HepG2 (cell line): ENCODE measurements around the gene CXCR5. TPM values are rescaled to one million over a fixed set of nuclear protein-coding genes. Genes with fewer than 3 reads are reported as not detected.

ENCODE experiments used
- CENPX ChIP-seq: sonication (generic); formaldehyde crosslinking; IDR thresholded peaks from 2 replicates; pipeline ENCODE4 v1.9.0; 2021; ENCODE audit warnings: mild to moderate bottlenecking, missing genetic modification reagents, moderate library complexity
- FOXK1 ChIP-seq: sonication (generic); formaldehyde crosslinking; IDR thresholded peaks from 2 replicates; pipeline ENCODE4 v1.4.0; 2020; ENCODE audit warnings: low read depth, missing genetic modification reagents, borderline replicate concordance
- KDM3A ChIP-seq: IDR thresholded peaks from 2 replicates; pipeline ENCODE4 v1.6.1; 2018; ENCODE audit warnings: low read depth, missing compliant biosample characterization
- MTF1 ChIP-seq: sonication (generic); formaldehyde crosslinking; IDR thresholded peaks from 2 replicates; pipeline ENCODE4 v1.5.0; 2020; ENCODE audit warnings: missing genetic modification reagents
- MXI1 ChIP-seq: IDR thresholded peaks from 3 replicates; pipeline ENCODE4 v1.6.1; 2012; ENCODE audit warnings: low read depth, low read length, inconsistent platforms, borderline replicate concordance
- SOX5 ChIP-seq: IDR thresholded peaks from 2 replicates; pipeline ENCODE4 v1.6.1; 2016; ENCODE audit warnings: borderline replicate concordance
- SP140L ChIP-seq: sonication (generic); formaldehyde crosslinking; IDR thresholded peaks from 2 replicates; pipeline ENCODE4 v1.4.0; 2020; ENCODE audit warnings: missing genetic modification reagents, borderline replicate concordance
- U2AF1 ChIP-seq: fragments of 200-400 bp; formaldehyde crosslinking; optimal IDR thresholded peaks from 2 replicates; pipeline ENCODE3; 2017; ENCODE audit warnings: mild to moderate bottlenecking, low read depth, low read length
- ZKSCAN8 ChIP-seq: IDR thresholded peaks from 2 replicates; pipeline ENCODE4 v1.6.1; 2016; ENCODE audit warnings: borderline replicate concordance, missing genetic modification reagents, missing compliant biosample characterization
- ZMYM3 ChIP-seq: sonication (generic); formaldehyde crosslinking; IDR thresholded peaks from 2 replicates; pipeline ENCODE4 v1.5.1; 2020; ENCODE audit warnings: mild to moderate bottlenecking, missing genetic modification reagents
- ZNF10 ChIP-seq: sonication (generic); formaldehyde crosslinking; IDR thresholded peaks from 2 replicates; pipeline ENCODE4 v1.4.0; 2020; ENCODE audit warnings: mild to moderate bottlenecking, low read depth, missing genetic modification reagents, borderline replicate concordance
- ZNF180 ChIP-seq: sonication (generic); formaldehyde crosslinking; IDR thresholded peaks from 2 replicates; pipeline ENCODE4 v1.4.0; 2020; ENCODE audit warnings: low read depth, missing genetic modification reagents, borderline replicate concordance
- ZNF24 ChIP-seq: fragments of 450-650 bp; IDR thresholded peaks from 2 replicates; pipeline ENCODE4 v1.6.1; 2017; ENCODE audit warnings: antibody characterized with exemption, mild to moderate bottlenecking
- ZNF264 ChIP-seq: sonication (generic); formaldehyde crosslinking; IDR thresholded peaks from 2 replicates; pipeline ENCODE4 v1.4.0; 2020; ENCODE audit warnings: missing genetic modification reagents
- polyA plus RNA-seq, 8 experiments: library from polyadenylated mRNA; depleted of rRNA in 3 of 8; stranded (reverse) in 7 of 8; unstranded in 1 of 8; fragments of >200 nt; fragmentation: Illumina TruSeq in 4 of 8; extraction: Trizol in 4 of 8; gene quantifications; 2 replicates each; pipeline versions ENCODE4 v1.2.1 to v1.2.3, GENCODE V29; 2011 to 2016; ENCODE audit warnings: low read depth in 4 of 8, missing spikeins in 1 of 8, mixed read lengths in 1 of 8; ENCODE audit not compliant: insufficient read depth in 1 of 8
- total RNA-seq, 5 experiments: library from RNA; depleted of rRNA; stranded (reverse); fragments of >200 nt; fragmentation: Illumina TruSeq; extraction: Trizol; gene quantifications; 2 replicates each; pipeline ENCODE4 v1.2.3, GENCODE V29; 2016; ENCODE audit warnings: low read depth in 1 of 5
- TF ChIP-seq, protein P1 (sequence below): sonication (generic); formaldehyde crosslinking; IDR thresholded peaks from 2 replicates; pipeline ENCODE4 v1.8.0; 2022; ENCODE audit warnings: mild to moderate bottlenecking, missing genetic modification reagents, moderate library complexity
- TF ChIP-seq, protein P2 (sequence below): sonication (generic); formaldehyde crosslinking; IDR thresholded peaks from 2 replicates; pipeline ENCODE4 v1.4.0; 2020; ENCODE audit warnings: missing genetic modification reagents
- TF ChIP-seq, protein P3 (sequence below): IDR thresholded peaks from 2 replicates; pipeline ENCODE4 v1.6.1; 2016; ENCODE audit warnings: low read depth, missing genetic modification reagents, missing compliant biosample characterization
- TF ChIP-seq, protein P4 (sequence below): sonication (generic); formaldehyde crosslinking; IDR thresholded peaks from 2 replicates; pipeline ENCODE4 v1.4.0; 2020; ENCODE audit warnings: missing genetic modification reagents

The CXCR5 gene
- total and polyA plus RNA-seq, 2 of the 13 experiments (the other 11 are each of a cell fraction or from before 2014, with no cell fraction given), result not detected

DNA sequence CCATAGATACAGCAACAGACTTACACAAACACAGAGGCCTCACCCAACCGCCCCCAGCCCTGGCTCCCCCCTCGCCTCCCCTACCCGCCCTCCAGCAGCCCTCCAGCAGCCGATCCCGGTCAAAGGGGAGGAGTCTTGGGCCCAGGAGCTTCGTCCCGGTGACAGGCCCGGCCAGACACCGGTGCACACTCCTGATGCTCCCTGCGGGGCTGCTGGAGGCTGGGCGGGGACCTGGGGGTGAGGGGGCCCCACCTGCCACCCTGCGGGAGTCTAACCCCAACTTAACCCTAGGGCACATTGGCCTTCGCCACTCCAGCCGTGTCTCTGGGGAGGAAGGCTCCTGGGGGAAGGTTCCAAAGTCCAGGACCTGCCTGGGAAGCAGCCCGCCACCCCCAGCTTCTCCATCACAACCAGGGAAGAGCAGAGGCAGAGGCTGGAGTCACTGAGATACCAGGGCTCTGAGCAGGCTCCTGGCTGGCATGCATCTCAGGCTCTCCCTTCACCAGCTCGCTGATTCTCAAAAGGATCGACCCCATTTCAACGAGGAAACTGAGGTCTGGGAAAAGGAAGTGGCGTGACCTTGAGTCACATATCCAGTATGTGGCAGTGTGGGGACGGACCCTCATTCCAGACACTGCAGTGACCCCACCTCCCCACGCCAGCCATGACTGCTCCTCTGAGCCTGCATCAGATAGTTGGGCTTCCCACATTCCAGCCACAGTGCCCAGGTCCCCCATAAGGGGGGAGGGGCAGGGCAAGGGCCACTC lies 27.6 kb downstream of the CXCR5 start (continued):
- TF ChIP-seq FOXK1 (CRISPR knock-in tag) (no peak), ZNF10 (CRISPR knock-in tag) (no peak), KDM3A (CRISPR knock-in tag) (no peak), ZNF180 (CRISPR knock-in tag) (no peak), ZMYM3 (CRISPR knock-in tag) (no peak; the same call in 1 of the 2 replicates), MXI1 (no peak), ZNF24 (no peak), U2AF1 (no peak), SP140L (CRISPR knock-in tag) (no peak), CENPX (no peak), SOX5 (no peak), MTF1 (CRISPR knock-in tag) (no peak), ZKSCAN8 (CRISPR knock-in tag) (no peak), ZNF264 (no peak)
- TF ChIP-seq, protein P1, sequence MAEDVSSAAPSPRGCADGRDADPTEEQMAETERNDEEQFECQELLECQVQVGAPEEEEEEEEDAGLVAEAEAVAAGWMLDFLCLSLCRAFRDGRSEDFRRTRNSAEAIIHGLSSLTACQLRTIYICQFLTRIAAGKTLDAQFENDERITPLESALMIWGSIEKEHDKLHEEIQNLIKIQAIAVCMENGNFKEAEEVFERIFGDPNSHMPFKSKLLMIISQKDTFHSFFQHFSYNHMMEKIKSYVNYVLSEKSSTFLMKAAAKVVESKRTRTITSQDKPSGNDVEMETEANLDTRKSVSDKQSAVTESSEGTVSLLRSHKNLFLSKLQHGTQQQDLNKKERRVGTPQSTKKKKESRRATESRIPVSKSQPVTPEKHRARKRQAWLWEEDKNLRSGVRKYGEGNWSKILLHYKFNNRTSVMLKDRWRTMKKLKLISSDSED (CRISPR knock-in tag), result no peak
- TF ChIP-seq, protein P2, sequence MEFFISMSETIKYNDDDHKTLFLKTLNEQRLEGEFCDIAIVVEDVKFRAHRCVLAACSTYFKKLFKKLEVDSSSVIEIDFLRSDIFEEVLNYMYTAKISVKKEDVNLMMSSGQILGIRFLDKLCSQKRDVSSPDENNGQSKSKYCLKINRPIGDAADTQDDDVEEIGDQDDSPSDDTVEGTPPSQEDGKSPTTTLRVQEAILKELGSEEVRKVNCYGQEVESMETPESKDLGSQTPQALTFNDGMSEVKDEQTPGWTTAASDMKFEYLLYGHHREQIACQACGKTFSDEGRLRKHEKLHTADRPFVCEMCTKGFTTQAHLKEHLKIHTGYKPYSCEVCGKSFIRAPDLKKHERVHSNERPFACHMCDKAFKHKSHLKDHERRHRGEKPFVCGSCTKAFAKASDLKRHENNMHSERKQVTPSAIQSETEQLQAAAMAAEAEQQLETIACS (CRISPR knock-in tag), result no peak
- TF ChIP-seq, protein P3, sequence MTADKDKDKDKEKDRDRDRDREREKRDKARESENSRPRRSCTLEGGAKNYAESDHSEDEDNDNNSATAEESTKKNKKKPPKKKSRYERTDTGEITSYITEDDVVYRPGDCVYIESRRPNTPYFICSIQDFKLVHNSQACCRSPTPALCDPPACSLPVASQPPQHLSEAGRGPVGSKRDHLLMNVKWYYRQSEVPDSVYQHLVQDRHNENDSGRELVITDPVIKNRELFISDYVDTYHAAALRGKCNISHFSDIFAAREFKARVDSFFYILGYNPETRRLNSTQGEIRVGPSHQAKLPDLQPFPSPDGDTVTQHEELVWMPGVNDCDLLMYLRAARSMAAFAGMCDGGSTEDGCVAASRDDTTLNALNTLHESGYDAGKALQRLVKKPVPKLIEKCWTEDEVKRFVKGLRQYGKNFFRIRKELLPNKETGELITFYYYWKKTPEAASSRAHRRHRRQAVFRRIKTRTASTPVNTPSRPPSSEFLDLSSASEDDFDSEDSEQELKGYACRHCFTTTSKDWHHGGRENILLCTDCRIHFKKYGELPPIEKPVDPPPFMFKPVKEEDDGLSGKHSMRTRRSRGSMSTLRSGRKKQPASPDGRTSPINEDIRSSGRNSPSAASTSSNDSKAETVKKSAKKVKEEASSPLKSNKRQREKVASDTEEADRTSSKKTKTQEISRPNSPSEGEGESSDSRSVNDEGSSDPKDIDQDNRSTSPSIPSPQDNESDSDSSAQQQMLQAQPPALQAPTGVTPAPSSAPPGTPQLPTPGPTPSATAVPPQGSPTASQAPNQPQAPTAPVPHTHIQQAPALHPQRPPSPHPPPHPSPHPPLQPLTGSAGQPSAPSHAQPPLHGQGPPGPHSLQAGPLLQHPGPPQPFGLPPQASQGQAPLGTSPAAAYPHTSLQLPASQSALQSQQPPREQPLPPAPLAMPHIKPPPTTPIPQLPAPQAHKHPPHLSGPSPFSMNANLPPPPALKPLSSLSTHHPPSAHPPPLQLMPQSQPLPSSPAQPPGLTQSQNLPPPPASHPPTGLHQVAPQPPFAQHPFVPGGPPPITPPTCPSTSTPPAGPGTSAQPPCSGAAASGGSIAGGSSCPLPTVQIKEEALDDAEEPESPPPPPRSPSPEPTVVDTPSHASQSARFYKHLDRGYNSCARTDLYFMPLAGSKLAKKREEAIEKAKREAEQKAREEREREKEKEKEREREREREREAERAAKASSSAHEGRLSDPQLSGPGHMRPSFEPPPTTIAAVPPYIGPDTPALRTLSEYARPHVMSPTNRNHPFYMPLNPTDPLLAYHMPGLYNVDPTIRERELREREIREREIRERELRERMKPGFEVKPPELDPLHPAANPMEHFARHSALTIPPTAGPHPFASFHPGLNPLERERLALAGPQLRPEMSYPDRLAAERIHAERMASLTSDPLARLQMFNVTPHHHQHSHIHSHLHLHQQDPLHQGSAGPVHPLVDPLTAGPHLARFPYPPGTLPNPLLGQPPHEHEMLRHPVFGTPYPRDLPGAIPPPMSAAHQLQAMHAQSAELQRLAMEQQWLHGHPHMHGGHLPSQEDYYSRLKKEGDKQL (CRISPR knock-in tag), result no peak
- TF ChIP-seq, protein P4, sequence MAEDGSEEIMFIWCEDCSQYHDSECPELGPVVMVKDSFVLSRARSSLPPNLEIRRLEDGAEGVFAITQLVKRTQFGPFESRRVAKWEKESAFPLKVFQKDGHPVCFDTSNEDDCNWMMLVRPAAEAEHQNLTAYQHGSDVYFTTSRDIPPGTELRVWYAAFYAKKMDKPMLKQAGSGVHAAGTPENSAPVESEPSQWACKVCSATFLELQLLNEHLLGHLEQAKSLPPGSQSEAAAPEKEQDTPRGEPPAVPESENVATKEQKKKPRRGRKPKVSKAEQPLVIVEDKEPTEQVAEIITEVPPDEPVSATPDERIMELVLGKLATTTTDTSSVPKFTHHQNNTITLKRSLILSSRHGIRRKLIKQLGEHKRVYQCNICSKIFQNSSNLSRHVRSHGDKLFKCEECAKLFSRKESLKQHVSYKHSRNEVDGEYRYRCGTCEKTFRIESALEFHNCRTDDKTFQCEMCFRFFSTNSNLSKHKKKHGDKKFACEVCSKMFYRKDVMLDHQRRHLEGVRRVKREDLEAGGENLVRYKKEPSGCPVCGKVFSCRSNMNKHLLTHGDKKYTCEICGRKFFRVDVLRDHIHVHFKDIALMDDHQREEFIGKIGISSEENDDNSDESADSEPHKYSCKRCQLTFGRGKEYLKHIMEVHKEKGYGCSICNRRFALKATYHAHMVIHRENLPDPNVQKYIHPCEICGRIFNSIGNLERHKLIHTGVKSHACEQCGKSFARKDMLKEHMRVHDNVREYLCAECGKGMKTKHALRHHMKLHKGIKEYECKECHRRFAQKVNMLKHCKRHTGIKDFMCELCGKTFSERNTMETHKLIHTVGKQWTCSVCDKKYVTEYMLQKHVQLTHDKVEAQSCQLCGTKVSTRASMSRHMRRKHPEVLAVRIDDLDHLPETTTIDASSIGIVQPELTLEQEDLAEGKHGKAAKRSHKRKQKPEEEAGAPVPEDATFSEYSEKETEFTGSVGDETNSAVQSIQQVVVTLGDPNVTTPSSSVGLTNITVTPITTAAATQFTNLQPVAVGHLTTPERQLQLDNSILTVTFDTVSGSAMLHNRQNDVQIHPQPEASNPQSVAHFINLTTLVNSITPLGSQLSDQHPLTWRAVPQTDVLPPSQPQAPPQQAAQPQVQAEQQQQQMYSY (CRISPR knock-in tag), result no peak
